MM.1S (cell line): Measurements from ENCODE around the gene TGFBR3.

ENCODE experiments used
- CTCF ChIP-seq: fragments of 300-600 bp; sonication (generic); IDR thresholded peaks from 2 replicates; pipeline ENCODE4 v1.5.1; 2016; ENCODE audit warnings: antibody characterized with exemption, low read length, mixed read lengths
- EZH2 ChIP-seq: fragments of 300-600 bp; sonication (generic); optimal IDR thresholded peaks from 2 replicates; pipeline ENCODE3; 2017; ENCODE audit warnings: low read depth, mild to moderate bottlenecking, antibody characterized with exemption, low read length, mixed read lengths

DNA sequence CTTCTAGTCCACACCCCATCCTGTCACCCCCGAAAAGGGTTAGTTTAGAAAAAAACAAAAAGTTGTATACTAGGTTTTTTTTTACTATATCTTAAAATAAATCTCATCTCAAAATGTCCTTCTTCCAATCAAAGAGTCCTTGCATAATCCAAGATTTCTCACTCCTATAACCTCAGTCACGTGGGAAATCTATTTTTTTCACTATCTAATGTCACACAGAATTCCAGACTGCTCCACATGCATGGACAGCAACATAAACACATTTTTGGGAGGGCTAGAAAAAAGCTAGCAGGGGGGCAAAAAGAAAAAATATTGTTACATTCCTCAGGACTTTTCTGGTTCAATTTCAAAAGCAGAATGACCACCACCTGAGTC, 39.3 kb downstream of the TGFBR3 start:
- no peak for TF ChIP-seq EZH2
- no peak for TF ChIP-seq CTCF
